ENCODE measurements around the gene SIGLEC6.

SIGLEC6 gene

GRCh38 chr19:51548891-51549305, 17.4 kb upstream of the SIGLEC6 start:
- no peak for DNase-seq (ENCODE audit: low read depth)

- no peak for DNase-seq (ENCODE audit: low read depth)
These were observed 16.8 kb upstream of the SIGLEC6 start for GRCh38 chr19:51548213-51548651.

GRCh38 chr19:51547397-51548212, 16.1 kb upstream of the SIGLEC6 start:
- no peak for DNase-seq (ENCODE audit: low read depth)

GRCh38 chr19:51546650-51547396, 15.4 kb upstream of the SIGLEC6 start:
- no peak for DNase-seq (ENCODE audit: low read depth)

- DNase-seq (ENCODE audit: low read depth): no peak
These were observed 14.7 kb upstream of the SIGLEC6 start for GRCh38 chr19:51546107-51546649.

GRCh38 chr19:51544038-51544437, 12.6 kb upstream of the SIGLEC6 start:
- no peak for DNase-seq (ENCODE audit: low read depth)

GRCh38 chr19:51542699-51543098, 11.2 kb upstream of the SIGLEC6 start:
- no peak for DNase-seq (ENCODE audit: low read depth)

GRCh38 chr19:51541458-51542357, 10.2 kb upstream of the SIGLEC6 start:
- no peak for DNase-seq (ENCODE audit: low read depth)

- DNase-seq (ENCODE audit: low read depth): no peak
These were observed 8.4 kb upstream of the SIGLEC6 start for GRCh38 chr19:51539821-51540366.

GRCh38 chr19:51535535-51535934, 4.1 kb upstream of the SIGLEC6 start:
- DNase-seq (ENCODE audit: low read depth): no peak

- no peak for DNase-seq (ENCODE audit: low read depth)
These were observed 854 bp downstream of the SIGLEC6 start for GRCh38 chr19:51530616-51531015.

- DNase-seq (ENCODE audit: low read depth): no peak
These were observed 2.2 kb downstream of the SIGLEC6 start for GRCh38 chr19:51529301-51529700.

- DNase-seq (ENCODE audit: low read depth): no peak
These were observed 5.8 kb downstream of the SIGLEC6 start for GRCh38 chr19:51525651-51526050.

- no peak for DNase-seq (ENCODE audit: low read depth)
These were observed 6.7 kb downstream of the SIGLEC6 start for GRCh38 chr19:51524666-51525264.

GRCh38 chr19:51521781-51522180, 9.7 kb downstream of the SIGLEC6 start:
- no peak for DNase-seq (ENCODE audit: low read depth)

GRCh38 chr19:51521357-51521756, 10.1 kb downstream of the SIGLEC6 start:
- DNase-seq (ENCODE audit: low read depth): no peak

- DNase-seq (ENCODE audit: low read depth): no peak
These were observed 10.7 kb downstream of the SIGLEC6 start for GRCh38 chr19:51520728-51521127.

- peak; percentile 7 for DNase-seq (ENCODE audit: low read depth)
These were observed 16.5 kb downstream of the SIGLEC6 start for GRCh38 chr19:51514866-51515481.

GRCh38 chr19:51513968-51514367, 17.5 kb downstream of the SIGLEC6 start:
- DNase-seq (ENCODE audit: low read depth): no peak

- no peak for DNase-seq (ENCODE audit: low read depth)
These were observed 20.1 kb downstream of the SIGLEC6 start for GRCh38 chr19:51511353-51511752.

All from GM04503 (cell line).